NCI-H524 (cell line): ENCODE measurements around the gene NOL4L.

ENCODE experiments used
- DNase-seq, 2 experiments: peaks; one replicate each; lab custom pipeline; 2025; lab: John Stamatoyannopoulos, UW

NOL4L gene

GRCh38 chr20:32613192-32614053 is 28.3 kb upstream of the NOL4L start:
- DNase-seq = no peak

- DNase-seq = no peak
Observed at GRCh38 chr20:32612351-32613191, 27.4 kb upstream of the NOL4L start.

- no peak for DNase-seq
Observed at GRCh38 chr20:32611868-32612267, 26.7 kb upstream of the NOL4L start.

- DNase-seq = peak; percentile 47 to 58
Observed at GRCh38 chr20:32611286-32611685, 26.2 kb upstream of the NOL4L start.

- DNase-seq = peak; percentile 54 to 82
Observed at GRCh38 chr20:32610472-32611218, 25.5 kb upstream of the NOL4L start.

- DNase-seq = no peak
Observed at GRCh38 chr20:32609993-32610392, 24.9 kb upstream of the NOL4L start.

GRCh38 chr20:32609111-32609773 is 24.1 kb upstream of the NOL4L start:
- DNase-seq = peak in 1 of 2 experiments; percentile 55

- no peak for DNase-seq
Observed at GRCh38 chr20:32608664-32609015, 23.5 kb upstream of the NOL4L start.

GRCh38 chr20:32607727-32608663 is 22.9 kb upstream of the NOL4L start:
- DNase-seq = no peak

- no peak for DNase-seq
Observed at GRCh38 chr20:32607324-32607723, 22.2 kb upstream of the NOL4L start.

- DNase-seq = no peak
Observed at GRCh38 chr20:32606790-32607189, 21.7 kb upstream of the NOL4L start.

GRCh38 chr20:32606107-32606506 is 21.0 kb upstream of the NOL4L start:
- no peak for DNase-seq

- no peak for DNase-seq
Observed at GRCh38 chr20:32605167-32605656, 20.1 kb upstream of the NOL4L start.

- DNase-seq = no peak
Observed at GRCh38 chr20:32603046-32603726, 18.1 kb upstream of the NOL4L start.

- DNase-seq = no peak
Observed at GRCh38 chr20:32602273-32602672, 17.1 kb upstream of the NOL4L start.

GRCh38 chr20:32600681-32601237 is 15.6 kb upstream of the NOL4L start:
- DNase-seq = no peak

GRCh38 chr20:32599783-32600340 is 14.7 kb upstream of the NOL4L start:
- no peak for DNase-seq

GRCh38 chr20:32598606-32599005 is 13.5 kb upstream of the NOL4L start:
- DNase-seq = no peak

GRCh38 chr20:32597714-32598113 is 12.6 kb upstream of the NOL4L start:
- no peak for DNase-seq
